Measurements from ENCODE around the gene SMIM36.

Gene SMIM36

GRCh38 chr17:55458287-55458900 lies 52.9 kb downstream of the SMIM36 start:
- no peak overlapping the region for H3K27ac ChIP-seq
- ChIA-PET CTCF (interaction anchor here (0.6 kb wide), 1 partner anchor 102 kb away, joined by 3 read pairs; no protein-coding TSS in a partner anchor), POLR2A (ENCODE audit: low non-redundant PET) (no interaction called here)
- no peak for TF ChIP-seq CTCF (conservative IDR thresholded peaks at IDR 0.05; ENCODE audit: low read depth)
- DNase-seq (ENCODE audit: low spot score), result no peak

DNA sequence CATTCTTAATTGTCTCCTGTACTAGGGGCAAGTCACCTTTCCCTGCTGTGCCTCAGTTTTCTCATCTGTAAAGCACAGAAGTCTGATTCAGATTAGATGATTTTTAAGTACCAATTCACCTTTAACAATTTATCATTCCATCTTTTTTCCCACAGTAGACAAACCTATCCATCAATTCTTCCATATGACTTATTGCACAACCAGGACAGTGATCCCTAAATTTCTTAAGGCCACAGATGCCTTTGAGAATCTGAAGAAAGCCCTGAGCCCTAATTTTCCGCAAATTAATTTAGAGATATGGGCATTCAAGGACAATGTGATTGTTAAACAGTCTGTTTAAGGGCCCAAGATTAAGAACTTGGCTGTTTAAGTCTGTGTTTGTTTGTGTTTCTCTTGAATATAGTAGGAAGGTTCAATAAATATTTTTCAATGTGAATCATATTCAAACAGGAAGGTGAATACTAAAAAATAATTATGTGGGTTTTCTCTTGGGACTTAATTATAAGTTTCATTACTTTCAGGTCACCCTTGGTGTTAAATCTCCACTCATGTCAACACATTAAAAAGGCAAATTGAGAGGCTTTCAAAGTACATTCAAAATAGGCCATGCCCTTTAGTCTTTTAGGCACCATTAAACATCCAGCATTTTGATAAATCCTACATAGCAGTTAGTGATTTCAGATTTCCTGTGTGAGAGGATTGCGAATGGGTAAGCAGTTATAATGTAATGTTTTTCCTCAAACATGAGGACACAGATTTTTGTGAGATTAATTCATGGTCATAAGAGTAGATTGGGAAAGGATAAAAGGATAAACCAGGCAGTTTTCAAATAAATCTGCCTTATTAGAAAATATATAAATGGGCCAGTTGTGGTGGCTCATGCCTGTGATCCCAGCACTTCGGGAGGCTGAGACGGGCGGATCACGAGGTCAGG lies 54.7 kb downstream of the SMIM36 start:
- TF ChIP-seq CTCF (conservative IDR thresholded peaks at IDR 0.05; ENCODE audit: low read depth), result no peak
- H3K27ac ChIP-seq, result no peak overlapping the region
- ChIA-PET POLR2A (ENCODE audit: low non-redundant PET) (no interaction called here), CTCF (no interaction called here)
- DNase-seq (ENCODE audit: low spot score), result no peak

- peak; percentile 26 for DNase-seq (ENCODE audit: low spot score)
- ChIA-PET POLR2A (ENCODE audit: low non-redundant PET) (no interaction called here), CTCF (interaction anchor here (0.5 to 0.7 kb wide), 2 partner anchors 35 to 180 kb away, joined by 3 to 7 read pairs; no protein-coding TSS in a partner anchor)
- no peak overlapping the region for H3K27ac ChIP-seq
- no peak for TF ChIP-seq CTCF (conservative IDR thresholded peaks at IDR 0.05; ENCODE audit: low read depth)
These were observed 56.3 kb downstream of the SMIM36 start for GRCh38 chr17:55454906-55455474.

- POLR2A ChIA-PET (ENCODE audit: low non-redundant PET), result no interaction called here
- H3K27ac ChIP-seq, result no peak overlapping the region
- no peak for TF ChIP-seq CTCF (conservative IDR thresholded peaks at IDR 0.05; ENCODE audit: low read depth)
These were observed 57.3 kb downstream of the SMIM36 start for GRCh38 chr17:55453839-55454557.

DNA sequence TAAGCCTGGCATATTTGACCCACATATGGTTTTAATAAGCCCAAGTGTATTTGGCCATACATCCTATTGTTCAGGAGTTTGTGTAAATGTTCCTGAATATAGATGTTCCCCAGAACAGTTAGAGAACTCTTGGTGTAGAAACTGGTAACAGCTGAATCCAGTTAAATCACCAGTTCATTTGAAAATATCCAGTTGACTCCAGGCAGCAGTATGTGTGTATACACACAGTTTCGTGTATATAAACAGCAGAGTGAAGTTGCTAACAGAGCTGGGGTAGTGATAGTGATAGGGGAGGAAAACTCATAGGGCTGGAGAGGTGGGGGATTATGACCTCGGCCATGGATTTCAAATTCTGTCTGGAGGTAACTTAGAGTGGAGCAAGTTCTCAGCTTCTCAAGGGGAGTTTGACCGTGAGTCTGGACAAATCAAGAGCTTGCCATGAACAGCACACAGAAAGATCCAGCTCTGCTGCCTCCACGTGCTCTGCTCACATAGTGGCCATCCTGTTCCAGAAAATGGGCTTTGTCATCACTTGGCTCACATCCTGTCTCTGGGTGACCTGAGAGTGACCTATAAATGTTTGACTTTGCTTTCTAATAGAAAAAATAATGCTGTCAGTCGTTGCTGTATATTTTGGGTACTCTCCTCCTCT lies 59.0 kb downstream of the SMIM36 start:
- ChIA-PET CTCF (no interaction called here), POLR2A (ENCODE audit: low non-redundant PET) (no interaction called here)
- no peak for DNase-seq (ENCODE audit: low spot score)
- no peak for TF ChIP-seq CTCF (conservative IDR thresholded peaks at IDR 0.05; ENCODE audit: low read depth)
- no peak overlapping the region for H3K27ac ChIP-seq

More at GRCh38 chr17:55453839-55454557, 57.3 kb downstream of the SMIM36 start:
- no peak for DNase-seq (ENCODE audit: low spot score)
- CTCF ChIA-PET, result no interaction called here

DNA sequence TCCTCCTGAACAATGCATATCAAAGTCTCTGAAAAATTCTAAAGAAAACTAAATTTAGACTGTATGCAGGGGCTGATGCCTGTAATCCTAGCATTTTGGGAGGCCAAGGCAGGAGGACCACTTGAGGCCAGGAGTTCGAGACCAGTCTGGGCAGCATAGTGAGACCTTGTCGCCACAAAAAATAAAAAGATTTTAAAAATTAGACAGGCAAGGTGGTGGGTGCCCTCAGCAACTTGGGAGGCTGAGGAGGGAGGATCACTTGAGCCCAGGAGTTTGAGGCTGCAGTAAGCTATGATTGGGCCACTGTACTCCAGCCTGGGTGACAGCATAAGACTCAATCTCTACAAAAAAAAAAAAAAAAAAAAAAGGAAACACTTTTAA lies 59.5 kb downstream of the SMIM36 start:
- POLR2A ChIA-PET (ENCODE audit: low non-redundant PET), result no interaction called here
- no peak for DNase-seq (ENCODE audit: low spot score)
- no peak for TF ChIP-seq CTCF (conservative IDR thresholded peaks at IDR 0.05; ENCODE audit: low read depth)
- H3K27ac ChIP-seq, result no peak overlapping the region
- CTCF ChIA-PET, result no interaction called here
